HK-2 (cell line): ENCODE measurements around the gene NTRK2.

Experiments used
- DNase-seq: peaks from one replicate; pipeline ENCODE4 v3.0.0-alpha.2; 2018; ENCODE audit not compliant: unreplicated experiment

Gene NTRK2

GRCh38 chr9:84736081-84736480, 66.6 kb downstream of the NTRK2 start:
- no peak for DNase-seq

- DNase-seq, result no peak
Observed at GRCh38 chr9:84736536-84736935, 67.0 kb downstream of the NTRK2 start.

DNA sequence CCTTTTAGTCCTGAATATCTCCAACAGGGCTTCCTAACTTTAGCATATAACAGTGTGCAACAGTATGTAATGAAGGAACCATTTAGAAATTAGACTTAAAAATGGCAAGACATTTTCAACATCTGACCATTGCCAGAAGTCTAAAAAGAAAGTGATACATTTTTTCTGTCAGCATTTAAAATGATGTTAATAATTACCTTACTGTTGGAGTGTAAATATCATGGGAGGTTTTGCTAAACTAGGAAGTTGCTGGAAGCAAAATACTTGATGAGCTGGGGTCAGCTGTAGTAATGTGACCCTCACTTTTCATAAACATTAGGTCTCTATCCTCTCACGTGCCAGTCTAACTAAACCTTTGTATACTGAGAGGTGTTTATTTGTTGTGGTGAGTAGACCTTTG, 68.8 kb downstream of the NTRK2 start:
- no peak for DNase-seq

DNA sequence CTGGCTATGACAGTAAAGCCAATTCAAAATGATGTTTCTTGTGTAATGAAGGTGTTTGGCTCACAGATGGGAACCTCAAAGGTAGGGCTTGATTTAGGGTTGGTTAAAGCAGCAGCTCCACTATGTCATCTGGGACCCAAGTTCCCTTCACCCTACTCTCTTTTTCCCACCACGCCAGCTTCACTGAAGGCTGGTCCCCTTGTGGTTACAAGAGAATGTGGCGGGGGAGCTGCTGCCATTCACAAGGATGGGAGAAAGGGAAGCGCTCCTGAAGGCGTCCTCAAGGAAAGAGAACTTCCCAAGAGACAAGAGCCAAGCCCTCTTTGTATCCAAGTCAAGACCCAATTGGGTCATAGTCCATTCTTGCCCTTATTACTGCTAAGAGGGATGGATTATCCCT, 72.7 kb downstream of the NTRK2 start:
- no peak for DNase-seq

GRCh38 chr9:84744195-84744594, 74.7 kb downstream of the NTRK2 start:
- DNase-seq, result no peak

GRCh38 chr9:84744726-84745125, 75.2 kb downstream of the NTRK2 start:
- no peak for DNase-seq

- no peak for DNase-seq
Observed at GRCh38 chr9:84748112-84748511, 78.6 kb downstream of the NTRK2 start.

GRCh38 chr9:84750152-84750865, 80.8 kb downstream of the NTRK2 start:
- no peak for DNase-seq

DNA sequence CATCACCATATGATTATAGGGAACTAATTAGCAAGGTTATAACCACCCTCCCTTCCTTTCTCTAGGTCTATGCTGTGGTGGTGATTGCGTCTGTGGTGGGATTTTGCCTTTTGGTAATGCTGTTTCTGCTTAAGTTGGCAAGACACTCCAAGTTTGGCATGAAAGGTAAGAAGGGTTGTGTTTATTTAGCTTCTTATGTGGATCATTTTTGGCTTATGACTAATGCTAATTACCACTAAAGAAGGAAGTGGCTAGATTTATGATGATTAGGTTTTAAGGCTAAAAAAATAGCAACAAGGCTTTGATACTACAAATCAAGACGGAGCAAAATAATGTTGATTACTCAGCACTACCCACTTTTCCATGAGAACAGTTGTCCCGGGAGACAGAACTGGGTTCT, 82.4 kb downstream of the NTRK2 start:
- DNase-seq, result no peak

- DNase-seq, result no peak
Observed at GRCh38 chr9:84754461-84754860, 84.9 kb downstream of the NTRK2 start.

DNA sequence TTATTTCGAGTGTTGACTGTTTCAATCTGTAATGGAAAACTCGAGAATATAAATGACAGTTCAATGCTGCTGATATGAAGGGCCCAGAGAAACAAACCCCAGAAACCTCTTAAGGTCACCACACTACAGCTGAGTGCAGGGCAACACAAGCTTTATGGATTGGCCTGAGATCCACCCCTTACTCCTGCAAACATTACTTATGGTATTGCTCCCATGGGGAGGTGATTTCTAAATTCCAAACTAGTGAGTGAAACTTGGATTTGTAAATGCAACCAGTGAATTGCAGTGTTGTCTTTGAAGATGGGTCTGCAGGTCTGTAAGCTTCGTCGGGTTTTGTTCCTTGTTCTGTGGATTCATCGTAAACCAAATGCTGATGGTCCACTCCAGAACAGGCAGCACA, 85.4 kb downstream of the NTRK2 start:
- DNase-seq, result no peak

DNA sequence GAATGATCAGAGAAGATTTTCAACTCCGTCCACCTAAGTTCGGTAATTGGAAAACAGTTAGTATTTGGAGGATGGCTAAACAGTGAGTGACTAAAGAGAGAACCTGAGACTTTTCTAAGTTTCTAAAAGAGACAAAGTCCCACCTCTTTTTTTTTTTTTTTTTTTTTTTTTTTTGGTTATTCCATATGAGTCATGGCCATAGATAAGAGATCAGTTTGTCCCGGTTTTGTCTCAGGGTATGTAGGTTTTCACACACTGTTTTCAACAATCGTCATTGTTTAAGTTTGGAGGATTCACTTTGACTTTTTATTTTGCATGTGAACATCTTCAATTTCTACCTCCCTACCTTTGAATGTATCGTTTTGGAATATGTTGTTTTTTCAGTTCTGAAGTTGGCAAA, 85.9 kb downstream of the NTRK2 start:
- no peak for DNase-seq

GRCh38 chr9:84756171-84756570, 86.6 kb downstream of the NTRK2 start:
- no peak for DNase-seq

DNA sequence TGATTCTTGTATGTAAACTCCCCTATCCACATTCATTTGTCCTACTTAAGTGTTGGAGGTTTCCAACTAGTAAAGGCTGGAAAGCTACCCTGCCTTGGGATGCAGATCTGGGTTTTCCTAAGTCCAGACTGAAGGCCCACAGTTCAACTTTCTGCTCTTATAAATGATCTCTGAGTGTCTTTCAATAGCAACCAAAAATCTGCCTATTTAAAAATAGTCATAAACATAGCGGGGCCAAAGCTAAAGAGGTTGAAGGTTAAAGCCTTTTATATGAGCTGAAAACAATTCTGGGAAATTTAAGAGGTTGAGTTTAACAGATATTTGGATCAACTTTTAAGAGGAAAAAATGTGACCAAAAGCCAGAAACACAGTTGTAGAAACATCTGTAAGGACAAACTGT, 87.2 kb downstream of the NTRK2 start:
- no peak for DNase-seq

DNA sequence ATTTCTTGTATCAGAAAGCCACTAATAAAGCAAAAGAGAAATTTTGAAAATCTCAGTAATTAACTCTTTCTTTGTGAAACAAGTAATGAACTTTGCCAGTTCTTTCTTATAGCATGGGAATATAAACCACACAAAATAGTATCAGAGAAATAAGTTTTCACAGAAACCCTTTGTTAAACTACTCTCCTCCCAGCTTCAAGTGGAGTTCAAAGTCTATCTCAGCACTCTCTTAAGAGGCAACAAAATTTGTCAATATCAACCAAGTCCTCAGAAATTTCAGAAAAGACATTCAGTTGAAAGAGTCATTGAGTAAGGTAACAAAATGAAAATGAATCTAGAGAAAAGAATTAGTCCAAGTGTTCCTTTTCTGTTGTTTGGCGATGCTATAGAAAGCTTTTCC, 89.3 kb downstream of the NTRK2 start:
- DNase-seq, result no peak

DNA sequence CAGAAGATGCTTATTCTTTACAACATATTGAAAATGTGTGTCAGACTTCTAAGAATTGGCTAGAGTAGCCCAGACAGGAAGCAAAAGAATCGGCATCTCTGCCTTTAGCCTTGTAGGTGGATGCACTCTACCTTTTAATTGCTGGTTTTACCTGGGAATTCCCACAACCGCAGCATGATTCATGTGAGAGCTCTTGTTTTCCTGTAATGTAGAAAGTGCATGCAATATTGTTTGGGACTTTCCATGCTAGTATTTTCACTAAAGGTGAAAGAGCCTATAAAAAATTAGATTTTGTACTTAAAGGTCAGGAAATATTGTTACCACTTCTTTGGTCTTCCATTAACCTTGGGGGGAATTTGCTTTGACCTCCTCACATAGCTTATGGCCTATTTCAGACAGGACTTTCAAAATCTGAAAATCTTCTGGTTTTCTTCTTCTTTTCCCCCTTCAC, 89.8 kb downstream of the NTRK2 start:
- DNase-seq, result no peak

DNA sequence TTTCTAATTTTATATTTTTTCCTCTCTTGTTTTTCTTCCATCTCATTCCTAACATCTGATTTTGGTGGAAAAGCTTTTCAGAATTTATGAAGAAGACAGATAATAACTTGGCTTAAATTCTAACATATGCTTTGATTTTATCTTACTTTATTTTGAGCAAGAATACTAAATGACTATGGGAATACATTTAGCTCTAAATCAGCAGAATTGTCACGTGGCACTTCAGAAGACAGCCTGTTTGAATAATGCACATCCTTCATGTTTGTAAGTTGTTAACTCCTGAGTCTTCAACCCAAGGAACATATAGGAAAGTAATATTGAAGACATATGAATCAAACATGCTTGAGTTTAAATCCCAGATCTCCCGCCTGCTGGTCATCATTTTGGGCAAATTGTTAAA, 90.3 kb downstream of the NTRK2 start:
- DNase-seq, result no peak

DNA sequence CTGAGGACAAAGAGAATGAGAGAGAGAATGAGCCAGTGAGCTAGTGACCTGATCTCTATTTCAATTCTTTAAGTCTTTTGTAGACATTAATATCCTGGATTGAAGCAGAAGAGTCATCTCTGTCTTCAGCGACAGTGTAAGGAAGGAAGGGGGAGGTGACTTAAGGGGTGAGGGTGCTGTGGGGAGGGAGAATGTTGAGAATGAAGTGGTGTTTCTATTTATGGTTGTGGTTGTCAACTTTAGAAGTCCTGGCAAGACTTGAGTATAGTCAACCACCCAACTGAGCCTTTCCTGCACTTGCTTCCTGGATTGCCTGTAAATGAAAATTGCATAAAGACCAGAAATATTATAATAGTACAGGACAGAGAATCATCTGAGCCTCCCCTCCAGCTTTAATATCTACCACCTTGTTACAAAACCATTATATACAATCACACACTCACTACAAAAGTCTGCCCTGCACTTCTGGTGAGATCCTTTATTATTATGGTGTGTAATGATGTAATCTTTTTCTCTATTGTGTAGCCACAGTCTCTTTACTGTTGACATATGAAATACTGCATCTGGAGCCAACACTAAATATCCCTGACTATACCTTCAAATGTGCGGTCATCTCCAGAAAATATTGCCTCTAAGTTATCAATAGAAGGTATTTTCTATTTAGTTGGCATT, 91.7 kb downstream of the NTRK2 start:
- no peak for DNase-seq

DNA sequence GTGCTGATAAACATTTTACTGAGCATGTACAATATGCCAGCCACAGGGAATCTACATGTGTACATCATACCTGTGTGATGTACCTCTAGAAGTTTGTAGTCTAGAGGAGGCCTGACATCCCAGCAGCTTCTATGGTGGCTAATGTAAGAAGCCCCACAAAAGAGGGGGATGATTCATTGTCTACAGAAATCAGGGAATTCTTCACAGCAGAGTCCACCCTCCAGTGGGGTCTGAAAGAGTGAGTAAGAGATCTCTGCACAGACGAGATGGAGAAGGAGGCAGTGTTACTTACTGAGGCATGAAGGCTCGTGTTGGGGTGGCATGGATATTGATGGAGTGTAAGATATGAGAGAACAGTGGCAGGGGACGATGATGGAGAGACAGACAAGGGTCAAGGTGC, 103.0 kb downstream of the NTRK2 start:
- DNase-seq, result no peak

DNA sequence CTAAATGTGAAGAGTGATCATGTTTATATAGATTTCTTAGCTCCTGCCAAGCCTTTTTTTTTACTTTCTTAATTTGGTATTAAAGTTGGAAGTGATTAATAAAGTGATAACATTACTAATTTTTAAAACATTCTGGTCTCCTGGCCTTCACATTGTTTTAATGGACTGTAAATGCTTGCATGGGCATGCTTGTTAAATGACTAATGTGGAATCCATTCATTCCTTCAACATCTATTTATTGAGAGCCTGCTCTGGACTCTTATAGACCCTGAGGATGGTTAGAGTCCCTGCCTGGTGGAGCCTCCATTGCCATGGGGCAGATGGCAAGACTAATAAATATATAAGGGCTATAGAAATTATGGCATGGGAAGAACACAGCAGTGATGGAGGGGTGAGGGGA, 103.5 kb downstream of the NTRK2 start:
- DNase-seq, result no peak

GRCh38 chr9:84775056-84775643, 105.6 kb downstream of the NTRK2 start:
- DNase-seq, result no peak

DNA sequence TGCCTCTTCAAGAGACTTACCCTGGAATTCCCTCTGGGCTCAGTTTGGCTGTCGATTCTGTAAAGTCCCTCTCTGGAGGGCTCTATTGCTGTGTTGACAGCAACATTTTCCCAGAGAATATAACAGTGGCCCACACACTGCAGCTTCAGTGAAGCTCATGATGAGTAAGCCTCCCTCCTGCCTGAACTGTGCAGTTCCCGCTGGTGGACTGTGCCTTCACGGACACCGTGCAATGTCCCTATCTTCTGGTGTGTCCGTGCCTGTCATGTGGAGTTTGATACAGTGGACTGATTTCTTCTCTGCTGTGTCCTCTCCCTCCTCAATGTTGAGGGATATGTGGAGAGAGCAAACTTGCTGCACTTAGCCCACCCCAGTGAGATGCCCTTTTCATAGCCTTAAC, 109.0 kb downstream of the NTRK2 start:
- no peak for DNase-seq

DNA sequence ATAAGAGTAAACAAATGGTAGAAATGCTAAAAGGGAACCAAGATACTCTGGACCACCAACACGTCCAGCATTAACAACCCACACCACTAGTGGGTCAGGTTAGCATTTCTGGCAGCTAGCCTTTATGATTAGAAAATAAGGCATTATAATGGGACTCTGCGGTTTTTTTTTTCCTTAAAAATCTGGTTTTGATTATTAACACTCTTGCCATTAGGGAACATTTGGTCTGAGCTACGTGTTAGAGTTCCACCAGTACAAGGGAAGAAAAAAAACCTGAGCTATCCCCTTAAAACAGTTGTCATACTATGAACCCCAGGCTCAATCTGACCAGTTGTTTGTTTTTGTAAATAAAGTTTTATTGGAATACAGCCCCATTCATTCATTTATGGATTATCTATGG, 110.4 kb downstream of the NTRK2 start:
- no peak for DNase-seq
